Measurements from ENCODE around the gene ETFA. TPM values are rescaled to one million over a fixed set of nuclear protein-coding genes. Genes with fewer than 3 reads are reported as not detected.
A peak's percentile ranks its signal among the peaks of the same experiment; 100 is the strongest.

ETFA gene
- total RNA-seq, 4 donors from 2014 or later = 90.9 to 233 (median 99.9) TPM

DNA sequence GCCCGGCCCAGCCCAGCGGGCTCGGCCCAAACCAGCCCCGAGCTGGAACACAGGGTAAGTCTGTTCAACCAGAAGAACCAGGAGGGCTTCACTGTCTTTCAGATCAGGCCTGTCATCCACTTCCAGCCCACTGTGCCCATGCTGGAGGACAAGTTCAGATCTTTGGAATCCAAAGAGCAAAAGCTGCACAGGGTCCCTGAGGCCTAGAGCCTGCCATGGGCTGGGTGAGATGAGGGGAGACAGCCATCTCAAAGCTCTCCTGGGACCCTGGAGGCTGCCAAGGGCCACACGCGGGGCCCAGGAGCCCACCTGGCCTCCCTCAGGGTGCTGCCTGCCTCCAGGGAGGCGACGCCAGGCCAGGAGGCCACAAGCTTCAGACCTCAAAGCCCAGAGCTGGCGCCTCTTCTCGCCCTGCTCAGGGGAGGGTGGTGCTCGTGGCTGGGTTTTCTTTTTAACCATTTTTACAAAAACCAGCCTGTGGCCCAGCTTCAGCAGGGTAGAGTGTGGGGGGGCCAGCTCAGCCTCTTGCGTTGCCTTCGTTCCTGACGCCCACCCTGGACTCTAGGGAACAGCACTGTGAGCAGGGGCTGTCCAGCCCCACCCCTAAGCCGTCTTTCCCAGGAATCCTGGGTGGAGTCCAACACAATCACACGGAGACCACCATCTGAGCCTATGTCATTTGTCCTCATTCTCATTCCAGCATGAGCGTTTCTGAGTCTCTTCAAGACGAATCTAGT lies 107.0 kb downstream of the ETFA start:
- no peak overlapping the region for H3K4me3 ChIP-seq
- H3K9me3 ChIP-seq = no peaks in the 10 kb centered on the region
- H3K36me3 ChIP-seq = no peaks in the 10 kb centered on the region
- no peaks in the 10 kb centered on the region for H3K27me3 ChIP-seq
- intact Hi-C loops (cut with DNase I; ENCODE audit: low total_unique reads) = no loop called here
- no peak for DNase-seq
- no peak overlapping the region for H3K27ac ChIP-seq
- H3K4me1 ChIP-seq = no peaks in the 10 kb centered on the region
- TF ChIP-seq, protein P1, sequence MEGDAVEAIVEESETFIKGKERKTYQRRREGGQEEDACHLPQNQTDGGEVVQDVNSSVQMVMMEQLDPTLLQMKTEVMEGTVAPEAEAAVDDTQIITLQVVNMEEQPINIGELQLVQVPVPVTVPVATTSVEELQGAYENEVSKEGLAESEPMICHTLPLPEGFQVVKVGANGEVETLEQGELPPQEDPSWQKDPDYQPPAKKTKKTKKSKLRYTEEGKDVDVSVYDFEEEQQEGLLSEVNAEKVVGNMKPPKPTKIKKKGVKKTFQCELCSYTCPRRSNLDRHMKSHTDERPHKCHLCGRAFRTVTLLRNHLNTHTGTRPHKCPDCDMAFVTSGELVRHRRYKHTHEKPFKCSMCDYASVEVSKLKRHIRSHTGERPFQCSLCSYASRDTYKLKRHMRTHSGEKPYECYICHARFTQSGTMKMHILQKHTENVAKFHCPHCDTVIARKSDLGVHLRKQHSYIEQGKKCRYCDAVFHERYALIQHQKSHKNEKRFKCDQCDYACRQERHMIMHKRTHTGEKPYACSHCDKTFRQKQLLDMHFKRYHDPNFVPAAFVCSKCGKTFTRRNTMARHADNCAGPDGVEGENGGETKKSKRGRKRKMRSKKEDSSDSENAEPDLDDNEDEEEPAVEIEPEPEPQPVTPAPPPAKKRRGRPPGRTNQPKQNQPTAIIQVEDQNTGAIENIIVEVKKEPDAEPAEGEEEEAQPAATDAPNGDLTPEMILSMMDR (IDR thresholded peaks at IDR 0.05) = no peak
- no peak for TF ChIP-seq POLR2A (IDR thresholded peaks at IDR 0.05)

DNA sequence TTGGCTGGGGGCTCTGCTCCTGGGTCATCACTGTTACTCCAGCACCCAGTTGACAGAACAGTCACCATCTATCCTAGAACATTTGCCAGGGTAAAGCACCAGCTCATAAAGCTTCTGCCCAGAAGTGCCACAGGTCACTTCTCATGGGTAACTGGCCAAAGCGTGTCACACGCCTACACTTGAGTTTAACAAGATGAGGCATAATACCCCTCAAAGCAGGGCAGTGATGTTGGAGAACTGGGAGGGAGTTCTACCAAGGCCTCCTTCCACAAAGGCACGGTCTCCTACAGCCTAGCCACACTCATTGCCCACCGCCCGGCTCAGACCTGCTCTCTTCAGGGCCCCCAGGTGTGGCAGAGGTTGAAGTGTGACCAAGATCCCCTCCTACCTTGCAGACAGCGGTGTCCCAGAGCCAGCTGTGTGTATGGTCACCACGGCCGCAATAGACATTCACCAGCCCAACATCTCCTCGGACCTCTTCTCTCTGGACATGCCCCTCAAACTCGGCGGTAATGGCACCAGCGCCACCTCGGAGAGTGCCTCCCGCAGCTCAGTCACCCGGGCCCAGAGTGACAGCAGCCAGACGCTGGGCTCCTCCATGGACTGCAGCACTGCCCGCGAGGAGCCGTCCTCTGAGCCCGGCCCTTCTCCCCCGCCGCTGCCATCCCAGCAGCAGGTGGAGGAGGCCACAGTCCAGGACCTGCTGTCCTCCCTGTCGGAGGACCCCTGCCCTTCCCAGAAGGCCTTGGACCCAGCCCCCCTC lies 107.7 kb downstream of the ETFA start:
- Histone ChIP-seq H3K4me1 (no peaks in the 10 kb centered on the region), H3K4me3 (no peak overlapping the region), H3K27ac (no peak overlapping the region), H3K9me3 (no peaks in the 10 kb centered on the region), H3K27me3 (no peaks in the 10 kb centered on the region), H3K36me3 (no peaks in the 10 kb centered on the region)
- intact Hi-C loops (cut with DNase I; ENCODE audit: low total_unique reads) = no loop called here
- DNase-seq = peak in 1 of 2 donors; percentile 11
- TF ChIP-seq POLR2A (IDR thresholded peaks at IDR 0.05) = no peak
- TF ChIP-seq, protein P1 (IDR thresholded peaks at IDR 0.05) = no peak

DNA sequence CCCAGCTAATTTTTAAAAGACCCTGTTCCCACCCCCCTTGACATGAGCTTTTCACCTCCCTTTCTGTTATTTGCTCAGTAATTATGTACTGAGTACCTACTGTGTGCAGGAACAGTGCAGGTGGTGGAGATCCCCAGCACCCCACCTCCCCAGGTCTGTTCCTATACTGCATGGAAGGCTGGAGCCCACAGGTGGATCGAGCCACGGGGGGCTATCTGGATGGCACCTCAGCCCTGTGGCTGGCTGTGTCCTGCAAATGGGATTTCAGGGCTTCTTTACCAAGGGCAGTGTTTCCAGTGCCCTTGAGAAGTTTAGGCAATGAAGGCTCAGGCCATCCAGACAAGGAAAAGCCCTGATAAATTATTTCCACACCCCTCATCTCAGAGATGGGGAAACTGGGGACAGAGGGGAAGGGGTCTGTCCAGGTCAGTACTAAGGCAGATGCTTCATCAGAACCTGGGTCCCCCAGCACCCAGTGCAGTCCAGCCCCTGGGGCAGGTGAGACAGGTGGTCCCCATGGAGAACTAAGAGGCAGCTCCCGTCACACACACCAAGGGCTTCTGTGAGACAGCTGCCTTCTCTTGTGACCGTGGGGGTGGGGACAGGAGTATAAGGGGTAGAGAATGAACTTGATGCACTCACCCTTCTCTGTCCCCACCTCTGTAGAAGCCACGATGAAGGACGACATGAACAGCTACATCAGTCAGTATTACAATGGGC lies 109.6 kb downstream of the ETFA start:
- Histone ChIP-seq H3K27me3 (no peaks in the 10 kb centered on the region), H3K36me3 (no peaks in the 10 kb centered on the region), H3K27ac (no peak overlapping the region), H3K4me3 (no peak overlapping the region), H3K9me3 (no peaks in the 10 kb centered on the region), H3K4me1 (peaks cover 0 to 6% of the 10 kb centered on the region in 2 donors)
- intact Hi-C loops (cut with DNase I; ENCODE audit: low total_unique reads) = no loop called here
- TF ChIP-seq, protein P1 (IDR thresholded peaks at IDR 0.05) = no peak
- TF ChIP-seq POLR2A (IDR thresholded peaks at IDR 0.05) = no peak
- peak in 1 of 2 donors; percentile 12 for DNase-seq

DNA sequence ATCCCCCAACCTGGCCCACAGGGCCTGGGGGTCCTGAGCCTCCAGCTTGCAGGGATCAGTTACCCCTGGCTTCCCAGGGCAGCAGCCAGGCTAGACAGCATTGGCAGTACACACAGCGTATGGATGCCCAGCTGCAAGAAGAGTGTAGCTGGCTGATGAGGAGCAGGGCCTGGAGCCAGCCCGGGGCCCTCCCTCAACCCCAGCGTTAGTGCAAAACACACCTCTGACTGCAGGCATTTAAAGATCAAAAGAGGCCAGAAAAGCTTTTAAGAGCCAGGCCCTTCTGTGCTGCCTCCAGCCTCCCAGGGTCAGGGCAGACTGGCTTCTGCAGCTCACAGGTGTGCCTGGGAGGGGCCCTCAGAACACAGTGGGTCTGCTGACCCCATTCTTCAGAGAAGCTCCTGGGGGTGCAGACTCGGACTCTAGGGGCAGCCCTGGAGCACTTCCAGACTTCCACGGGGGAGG lies 110.6 kb downstream of the ETFA start:
- Histone ChIP-seq H3K9me3 (no peaks in the 10 kb centered on the region), H3K4me1 (peaks cover 4 to 6% of the 10 kb centered on the region in 2 donors), H3K27me3 (no peaks in the 10 kb centered on the region), H3K4me3 (no peak overlapping the region), H3K27ac (no peak overlapping the region), H3K36me3 (no peaks in the 10 kb centered on the region)
- TF ChIP-seq, protein P1 (IDR thresholded peaks at IDR 0.05) = no peak
- TF ChIP-seq POLR2A (IDR thresholded peaks at IDR 0.05) = no peak
- no peak for DNase-seq
- intact Hi-C loops (cut with DNase I; ENCODE audit: low total_unique reads) = no loop called here

Data from uterus (tissue), 4 donors.